OCI-LY1 (cell line): ENCODE measurements around the gene BRD7.

Experiments used
- H2AFZ ChIP-seq: fragments of 200-600 bp; sonication (generic), shearing (Covaris generic); 2 replicates; pipeline ENCODE4 v1.6.0; 2014; ENCODE audit warnings: antibody characterized with exemption, mild to moderate bottlenecking, low read length
- H3F3A ChIP-seq: fragments of 200-600 bp; sonication (generic), shearing (Covaris generic); 2 replicates; pipeline ENCODE4 v1.6.0; 2014; ENCODE audit warnings: mild to moderate bottlenecking, antibody characterized with exemption, low read length, moderate library complexity; ENCODE audit not compliant: insufficient read depth
- H3K27ac ChIP-seq: fragments of 200-600 bp; sonication (generic); 2 replicates; pipeline ENCODE4 v1.5.1; 2014; ENCODE audit warnings: low read length, mixed run types, mild to moderate bottlenecking, low read depth; ENCODE audit not compliant: poor library complexity, severe bottlenecking
- H3K27me3 ChIP-seq: fragments of 200-600 bp; sonication (generic); 2 replicates; pipeline ENCODE4 v1.6.0; 2014; ENCODE audit warnings: antibody characterized with exemption, mild to moderate bottlenecking, low read length, moderate library complexity; ENCODE audit not compliant: insufficient read depth
- H3K36me3 ChIP-seq: fragments of 200-600 bp; sonication (generic); 2 replicates; pipeline ENCODE4 v1.6.1; 2014; ENCODE audit warnings: mild to moderate bottlenecking, antibody characterized with exemption, low read length, moderate library complexity, mixed read lengths; ENCODE audit not compliant: insufficient read depth
- H3K4me1 ChIP-seq: fragments of 200-600 bp; sonication (generic); 2 replicates; pipeline ENCODE4 v1.5.1; 2014; ENCODE audit warnings: mild to moderate bottlenecking, low read length, moderate library complexity; ENCODE audit not compliant: insufficient read depth, severe bottlenecking
- H3K4me2 ChIP-seq: fragments of 200-600 bp; sonication (generic), shearing (Covaris generic); 2 replicates; pipeline ENCODE4 v1.6.1; 2014; ENCODE audit warnings: low read length
- H3K4me3 ChIP-seq: fragments of 200-600 bp; sonication (generic); 2 replicates; pipeline ENCODE4 v1.5.1; 2014; ENCODE audit warnings: low read length, low read depth, mild to moderate bottlenecking, mixed read lengths; ENCODE audit not compliant: poor library complexity, severe bottlenecking
- H3K79me2 ChIP-seq: fragments of 200-600 bp; shearing (Covaris generic); 2 replicates; pipeline ENCODE4 v1.6.1; 2016; ENCODE audit warnings: mixed run types, low read length, mixed read lengths; ENCODE audit not compliant: insufficient read depth
- H3K9ac ChIP-seq: fragments of 200-600 bp; sonication (generic), shearing (Covaris generic); 2 replicates; pipeline ENCODE4 v1.6.1; 2014; ENCODE audit warnings: mild to moderate bottlenecking, low read length, mixed read lengths
- H3K9me2 ChIP-seq: fragments of 200-600 bp; sonication (generic), shearing (Covaris generic); 2 replicates; pipeline ENCODE4 v1.6.1; 2014; ENCODE audit warnings: low read depth, mild to moderate bottlenecking, low read length, mixed read lengths
- H3K9me3 ChIP-seq: fragments of 200-600 bp; shearing (Covaris generic); 2 replicates; pipeline ENCODE4 v1.6.1; 2014; ENCODE audit warnings: low read length, mixed read lengths
- H4K20me1 ChIP-seq: fragments of 200-600 bp; sonication (generic), shearing (Covaris generic); 2 replicates; pipeline ENCODE4 v1.6.0; 2016; ENCODE audit warnings: mild to moderate bottlenecking, low read length; ENCODE audit not compliant: insufficient read depth
- EZH2 ChIP-seq: fragments of 200-600 bp; sonication (generic), shearing (Covaris generic); IDR thresholded peaks from 2 replicates; pipeline ENCODE4 v1.8.0; 2017; ENCODE audit warnings: borderline replicate concordance, mixed run types, mild to moderate bottlenecking, antibody characterized with exemption, low read length, moderate library complexity, mixed read lengths
- TF ChIP-seq, protein P1 (sequence below): fragments of 200-600 bp; sonication (generic), shearing (Covaris generic); IDR thresholded peaks from 2 replicates; pipeline ENCODE4 v1.5.1; 2017; ENCODE audit warnings: mild to moderate bottlenecking, antibody characterized with exemption, low read length, moderate library complexity, mixed read lengths

The BRD7 gene

DNA sequence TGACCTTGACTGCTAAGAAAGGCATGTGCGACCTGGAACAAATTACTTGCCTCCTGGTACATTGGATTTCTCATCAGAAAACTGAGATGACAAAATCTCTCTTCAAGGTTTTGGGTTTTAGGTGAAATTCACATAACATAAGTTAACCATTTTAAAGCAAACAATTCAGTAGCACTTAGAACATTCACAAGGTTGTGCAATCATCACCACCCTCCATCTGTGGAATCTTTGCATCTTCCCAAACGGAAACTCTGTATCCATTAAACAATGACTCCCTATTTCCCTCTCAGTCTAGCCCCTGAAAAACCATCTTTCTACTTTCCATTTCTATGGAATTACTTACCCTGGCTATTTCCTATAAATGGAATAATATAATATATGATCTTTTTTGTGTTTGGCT is 42.2 kb upstream of the BRD7 start:
- Histone ChIP-seq H2AFZ (no peak overlapping the region), H3K4me3 (no peak overlapping the region), H4K20me1 (no peaks in the 10 kb centered on the region), H3K9me2 (no peaks in the 10 kb centered on the region), H3K9me3 (peaks cover under 1% of the 10 kb centered on the region; the same call in 1 of the 2 replicates), H3K27ac (no peak overlapping the region), H3K36me3 (no peaks in the 10 kb centered on the region), H3K79me2 (no peaks in the 10 kb centered on the region), H3K9ac (no peak overlapping the region), H3F3A (no peaks in the 10 kb centered on the region), H3K27me3 (0 out of 2 replicates have a peak, but pooled peaks cover 3% of the 10 kb centered on the region), H3K4me1 (no peaks in the 10 kb centered on the region), H3K4me2 (no peak overlapping the region)
- TF ChIP-seq, protein P1, sequence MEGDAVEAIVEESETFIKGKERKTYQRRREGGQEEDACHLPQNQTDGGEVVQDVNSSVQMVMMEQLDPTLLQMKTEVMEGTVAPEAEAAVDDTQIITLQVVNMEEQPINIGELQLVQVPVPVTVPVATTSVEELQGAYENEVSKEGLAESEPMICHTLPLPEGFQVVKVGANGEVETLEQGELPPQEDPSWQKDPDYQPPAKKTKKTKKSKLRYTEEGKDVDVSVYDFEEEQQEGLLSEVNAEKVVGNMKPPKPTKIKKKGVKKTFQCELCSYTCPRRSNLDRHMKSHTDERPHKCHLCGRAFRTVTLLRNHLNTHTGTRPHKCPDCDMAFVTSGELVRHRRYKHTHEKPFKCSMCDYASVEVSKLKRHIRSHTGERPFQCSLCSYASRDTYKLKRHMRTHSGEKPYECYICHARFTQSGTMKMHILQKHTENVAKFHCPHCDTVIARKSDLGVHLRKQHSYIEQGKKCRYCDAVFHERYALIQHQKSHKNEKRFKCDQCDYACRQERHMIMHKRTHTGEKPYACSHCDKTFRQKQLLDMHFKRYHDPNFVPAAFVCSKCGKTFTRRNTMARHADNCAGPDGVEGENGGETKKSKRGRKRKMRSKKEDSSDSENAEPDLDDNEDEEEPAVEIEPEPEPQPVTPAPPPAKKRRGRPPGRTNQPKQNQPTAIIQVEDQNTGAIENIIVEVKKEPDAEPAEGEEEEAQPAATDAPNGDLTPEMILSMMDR = no peak
- TF ChIP-seq EZH2 = no peak

DNA sequence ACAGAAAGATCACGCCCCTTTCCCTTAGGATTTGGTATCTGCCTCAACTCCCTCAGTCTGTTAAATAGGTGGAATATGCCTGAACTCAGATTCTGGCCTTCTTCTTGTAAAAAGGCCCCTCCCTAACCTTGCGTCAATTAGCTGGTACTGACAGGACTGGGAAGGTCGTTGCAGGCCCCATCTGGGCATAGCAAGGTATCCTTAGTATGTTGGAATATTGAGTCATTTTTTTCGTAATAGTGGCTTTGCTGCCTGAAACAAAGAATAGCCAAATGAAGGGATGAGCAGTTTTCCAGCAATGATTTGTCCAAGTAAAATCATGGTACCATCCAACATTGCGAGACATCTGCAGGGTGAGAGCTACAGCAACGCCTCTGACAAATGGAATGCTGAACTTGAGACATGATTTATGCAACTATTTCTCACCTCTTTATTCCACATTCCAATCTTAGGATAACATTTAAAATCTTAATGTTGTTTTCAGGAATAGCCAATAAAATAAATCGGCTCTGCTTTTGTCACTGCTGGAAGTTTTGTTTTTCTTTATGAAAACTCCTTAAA is 39.3 kb upstream of the BRD7 start:
- Histone ChIP-seq H3K79me2 (no peaks in the 10 kb centered on the region), H3K4me1 (no peaks in the 10 kb centered on the region), H4K20me1 (no peaks in the 10 kb centered on the region), H3K36me3 (no peaks in the 10 kb centered on the region), H3K9me2 (no peaks in the 10 kb centered on the region), H2AFZ (no peak overlapping the region), H3F3A (no peaks in the 10 kb centered on the region), H3K27ac (no peak overlapping the region), H3K4me3 (no peak overlapping the region), H3K9me3 (no peaks in the 10 kb centered on the region), H3K27me3 (0 out of 2 replicates have a peak, but pooled peaks cover 3% of the 10 kb centered on the region), H3K9ac (no peak overlapping the region), H3K4me2 (no peak overlapping the region)
- TF ChIP-seq, protein P1 = no peak
- no peak for TF ChIP-seq EZH2

DNA sequence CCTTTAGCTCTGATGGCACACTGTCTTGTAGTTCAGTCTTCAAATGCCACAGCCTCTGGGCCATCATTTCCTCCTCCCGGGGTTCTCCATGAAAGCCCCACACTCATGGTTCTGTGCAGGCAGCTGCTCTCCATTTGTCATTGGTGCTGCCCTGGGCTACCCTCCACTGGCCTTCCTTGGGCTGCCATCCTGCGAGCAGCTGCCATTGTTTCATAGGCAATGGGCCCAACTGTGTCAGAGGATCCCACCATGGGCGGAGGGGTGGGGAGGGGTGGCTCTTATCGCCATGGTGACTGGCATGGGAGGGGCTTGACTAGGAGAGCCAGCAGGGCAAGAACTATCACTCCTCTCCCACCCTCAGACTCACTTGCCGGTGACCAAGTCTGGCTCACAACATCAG is 38.6 kb upstream of the BRD7 start:
- Histone ChIP-seq H3K9me2 (no peaks in the 10 kb centered on the region), H4K20me1 (no peaks in the 10 kb centered on the region), H3K36me3 (no peaks in the 10 kb centered on the region), H3F3A (no peaks in the 10 kb centered on the region), H3K27me3 (0 out of 2 replicates have a peak, but pooled peaks cover 3% of the 10 kb centered on the region), H3K4me2 (no peak overlapping the region), H3K9ac (no peak overlapping the region), H3K9me3 (no peaks in the 10 kb centered on the region), H3K79me2 (no peaks in the 10 kb centered on the region), H3K4me3 (no peak overlapping the region), H3K27ac (no peak overlapping the region), H3K4me1 (no peaks in the 10 kb centered on the region), H2AFZ (no peak overlapping the region)
- TF ChIP-seq, protein P1 = no peak
- TF ChIP-seq EZH2 = no peak
